ENCODE results near the gene WRAP73.

The WRAP73 gene

DNA sequence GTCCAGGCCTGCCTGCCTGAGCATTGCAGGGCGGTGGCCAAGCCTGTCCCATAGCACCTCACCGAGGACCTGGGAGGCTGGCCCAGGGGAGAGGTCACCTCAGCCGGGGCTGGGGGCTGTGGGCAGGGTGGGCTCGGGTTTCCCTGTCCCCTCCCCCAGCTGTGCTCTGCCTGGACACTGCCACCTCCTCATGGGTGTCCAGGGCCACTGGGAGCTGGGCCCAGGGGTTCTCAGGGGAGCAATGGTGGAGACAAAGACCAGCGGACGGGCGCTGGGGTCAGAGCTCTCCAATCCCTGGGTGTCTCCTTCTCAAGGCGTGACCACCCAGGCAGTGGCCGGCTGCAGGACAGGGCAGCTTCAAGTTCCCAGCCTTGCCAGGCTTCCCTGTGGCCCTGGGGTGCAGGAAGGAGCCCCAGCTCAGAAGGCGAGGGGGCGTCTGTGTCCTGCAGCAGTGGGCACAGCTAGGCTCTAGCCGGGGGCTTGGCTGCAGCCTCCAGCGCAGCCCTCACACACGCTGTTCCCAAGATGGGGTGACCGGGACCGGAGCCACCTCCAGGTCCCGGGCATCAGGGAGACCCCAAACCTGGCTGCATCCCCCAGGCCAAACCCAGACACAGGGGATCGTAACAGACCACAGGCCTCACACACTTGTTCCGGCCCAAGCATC is 31.5 kb upstream of the WRAP73 start:
- DNase-seq, result no peak

DNA sequence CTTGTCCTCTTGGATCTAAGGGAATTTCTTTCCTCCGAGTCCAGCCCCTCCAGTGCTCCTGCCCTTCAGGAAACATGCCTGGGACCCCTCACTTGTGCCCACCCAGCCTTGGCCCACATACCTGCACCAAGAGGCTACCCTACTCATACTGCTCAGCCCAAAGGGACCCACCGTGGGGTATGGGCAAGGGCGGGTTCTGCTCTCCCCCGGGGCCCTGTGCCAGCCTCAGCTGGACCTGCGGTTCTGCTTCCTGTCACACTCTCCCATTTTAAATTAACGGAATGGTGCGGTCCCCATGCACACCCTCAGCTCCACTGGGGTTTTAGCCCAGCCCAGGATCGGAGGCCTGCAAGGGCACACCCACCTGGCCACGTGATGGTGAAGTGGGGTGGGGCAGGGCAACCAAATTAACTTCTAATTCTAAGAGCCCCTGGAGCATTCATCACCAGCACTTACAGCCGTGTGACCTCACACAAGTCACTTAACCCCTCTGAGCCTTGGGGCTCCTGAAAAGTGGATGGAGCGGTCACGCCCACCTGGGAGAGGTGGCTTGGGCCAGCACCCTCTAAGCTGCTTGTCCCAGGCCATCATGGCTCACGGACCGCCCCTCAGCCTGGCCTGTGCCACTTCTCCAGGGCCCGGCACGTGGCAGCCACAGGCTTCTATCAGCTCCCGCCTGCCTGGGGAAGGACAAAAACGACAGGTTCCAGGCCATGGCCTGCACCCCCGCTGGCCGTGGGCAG is 30.8 kb upstream of the WRAP73 start:
- no peak for DNase-seq

DNA sequence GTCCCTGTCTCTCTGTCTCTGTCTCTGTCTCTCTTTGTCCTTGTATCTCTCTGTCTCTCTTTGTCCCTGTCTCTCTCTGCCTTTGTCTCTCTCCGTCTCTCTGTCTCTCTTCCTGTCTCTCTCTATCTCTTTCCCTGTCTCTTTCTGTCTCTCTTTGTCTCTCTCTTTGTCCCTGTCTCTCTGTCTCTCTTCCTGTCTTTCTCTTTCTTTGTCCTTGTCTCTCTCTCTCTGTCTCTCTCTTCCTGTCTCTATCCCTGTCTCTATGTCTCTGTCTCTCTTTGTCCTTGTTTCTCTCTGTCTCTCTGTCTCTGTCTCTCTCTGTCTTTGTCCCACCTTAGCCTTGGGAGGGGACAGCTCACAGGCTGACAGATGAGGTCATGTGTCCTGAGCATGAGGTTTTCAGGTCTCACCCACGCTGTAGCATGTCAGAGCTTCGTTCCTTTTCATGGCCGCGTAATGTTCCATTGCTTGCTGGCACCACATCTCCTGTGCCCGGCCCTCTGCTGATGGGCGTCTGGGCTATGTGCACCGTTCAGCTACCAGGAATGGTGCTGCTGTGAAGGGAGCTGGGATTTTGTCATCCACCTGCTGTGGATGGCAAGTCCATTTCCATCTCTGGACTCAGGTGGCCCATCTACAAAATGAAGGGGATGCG is 30.0 kb upstream of the WRAP73 start:
- DNase-seq, result no peak

DNA sequence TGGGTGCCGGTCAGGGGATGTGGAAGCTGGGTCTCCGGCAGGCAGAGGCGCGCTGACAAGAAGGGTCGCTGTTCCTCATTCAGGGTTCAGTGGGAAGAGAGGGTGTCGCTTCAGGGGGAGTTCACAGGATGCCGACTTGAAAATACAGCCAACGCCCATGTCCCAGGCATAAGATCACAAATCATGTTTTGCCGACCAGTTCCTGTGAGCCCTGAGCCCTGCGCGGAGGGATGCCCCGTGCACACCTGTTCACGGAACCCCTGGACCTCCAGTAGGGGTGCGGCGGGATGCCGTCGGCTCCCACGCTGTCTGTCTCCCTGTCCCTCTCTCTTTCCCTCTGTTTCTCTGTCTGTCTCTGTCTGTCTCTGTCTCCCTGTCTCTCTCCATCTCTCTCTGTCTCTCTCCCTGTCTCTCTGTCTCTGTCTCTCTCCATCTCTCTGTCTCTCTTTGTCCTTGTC is 29.2 kb upstream of the WRAP73 start:
- DNase-seq, result no peak

DNA sequence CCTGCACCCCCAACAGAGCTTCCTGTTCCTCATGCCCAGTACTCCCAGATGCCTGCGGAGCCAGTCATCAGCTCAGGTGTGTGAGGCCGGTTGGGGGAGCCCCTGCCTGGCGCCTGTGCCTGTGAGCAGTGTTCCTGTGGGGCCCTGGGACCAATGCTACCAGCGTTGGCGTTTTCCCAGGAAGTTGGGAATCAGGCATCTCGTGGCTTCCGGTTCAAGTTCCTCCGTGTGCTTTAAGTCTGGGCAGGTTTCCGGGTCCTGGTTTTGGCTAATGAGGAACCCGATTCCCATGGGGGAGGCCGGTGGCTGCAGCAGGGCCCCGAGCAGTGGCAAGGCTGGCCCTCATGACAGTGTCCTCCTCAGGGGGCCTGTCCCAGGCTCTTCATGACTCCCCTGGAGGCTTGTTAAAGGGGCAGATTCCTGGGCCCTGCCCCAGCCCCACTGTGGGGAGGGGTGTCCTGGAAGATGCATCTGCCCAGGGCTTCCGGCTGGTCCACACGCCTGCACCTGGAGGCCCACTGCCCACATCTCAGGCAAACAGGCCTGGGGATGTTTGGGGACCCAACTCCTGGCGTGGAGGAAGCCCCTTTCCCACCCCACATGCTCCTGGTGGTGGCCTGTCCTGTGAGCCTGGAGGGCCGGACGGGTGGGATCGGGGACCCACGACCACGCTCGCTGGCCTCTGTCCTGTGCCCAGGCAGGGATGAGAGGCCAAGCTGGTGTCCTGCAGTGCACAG is 28.6 kb upstream of the WRAP73 start:
- no peak for DNase-seq

DNA sequence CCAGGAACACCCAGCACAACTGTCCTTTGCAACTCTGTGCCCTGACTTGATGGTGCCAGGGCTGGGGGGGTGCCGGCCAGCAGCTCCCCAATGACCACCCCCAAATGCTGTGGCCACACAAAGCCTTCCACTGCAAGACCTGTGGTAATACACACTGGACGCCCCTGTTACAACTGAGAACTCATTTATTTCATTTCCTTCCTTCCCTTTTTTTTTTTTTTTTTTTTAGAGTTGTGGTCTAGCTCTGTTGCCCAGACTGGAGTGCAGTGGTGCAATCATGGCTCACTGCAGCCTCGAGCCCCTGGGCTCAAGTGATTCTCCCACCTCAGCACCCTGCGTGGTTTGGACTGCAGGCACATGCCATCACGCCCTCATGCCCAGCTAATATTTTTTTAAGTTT is 27.6 kb upstream of the WRAP73 start:
- no peak for DNase-seq

DNA sequence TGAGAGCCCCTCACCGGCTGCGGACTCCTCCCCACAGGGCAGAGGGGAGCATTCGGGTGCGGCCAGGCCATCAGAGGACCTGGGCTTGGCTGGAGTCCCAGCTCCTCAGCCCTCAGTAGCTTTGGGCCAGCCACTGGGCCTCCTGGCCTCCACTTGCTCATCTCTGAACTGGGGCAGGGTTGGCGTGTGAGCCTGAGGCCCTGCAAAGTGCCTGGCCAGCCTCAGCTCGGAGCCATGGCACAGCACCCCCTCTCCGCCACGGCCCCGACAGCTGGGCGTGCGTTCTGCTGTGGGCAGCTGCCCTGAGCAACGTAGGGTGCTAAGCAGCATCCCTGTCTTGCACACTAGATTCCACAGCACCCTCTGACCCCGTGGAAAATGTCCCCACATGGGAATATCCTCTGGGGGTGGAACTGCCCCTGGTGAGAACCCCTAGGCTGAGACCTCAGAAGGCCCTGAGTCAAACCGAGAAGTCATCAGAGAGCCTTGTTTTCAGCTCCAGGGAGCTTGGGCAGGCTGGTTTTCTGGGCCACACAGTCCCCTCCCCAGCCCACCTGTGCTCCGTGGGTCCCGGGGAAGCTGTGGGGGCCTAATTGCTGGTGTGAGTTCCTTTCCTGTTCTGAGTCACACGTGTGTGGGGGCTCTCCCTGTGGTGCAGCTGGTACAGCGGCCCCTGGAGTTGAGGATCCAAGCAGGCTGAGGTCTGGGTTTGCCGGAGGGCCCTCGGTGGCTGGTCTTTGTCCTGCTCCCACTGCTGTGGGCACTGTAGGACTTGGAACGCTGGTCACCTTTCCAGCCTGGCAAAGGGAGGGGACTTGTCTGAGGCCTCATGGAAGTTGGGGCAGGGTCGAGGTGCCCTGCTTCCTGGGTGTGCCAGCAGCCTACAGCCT is 26.9 kb upstream of the WRAP73 start:
- DNase-seq, result no peak

DNA sequence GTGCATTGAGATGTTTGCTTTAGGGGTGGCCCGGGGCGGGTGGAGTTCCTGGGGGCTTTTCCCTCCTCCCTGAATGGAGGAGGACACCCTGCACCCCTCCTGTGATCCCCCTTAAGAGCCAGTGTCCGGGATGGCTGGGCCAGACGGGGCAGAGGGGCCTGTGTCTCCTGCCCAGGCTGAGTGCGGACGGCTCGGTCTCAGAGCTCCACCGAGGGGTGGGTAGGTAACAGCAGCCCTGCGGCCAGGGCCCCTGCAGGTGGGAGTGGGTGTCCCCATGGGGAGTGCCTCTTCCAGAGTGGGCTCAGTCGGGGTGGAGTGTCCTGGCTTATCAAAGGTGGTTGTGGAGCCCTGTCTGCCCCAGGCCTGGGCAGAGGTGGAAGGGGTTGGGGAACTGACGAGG is 25.5 kb upstream of the WRAP73 start:
- no peak for DNase-seq

DNA sequence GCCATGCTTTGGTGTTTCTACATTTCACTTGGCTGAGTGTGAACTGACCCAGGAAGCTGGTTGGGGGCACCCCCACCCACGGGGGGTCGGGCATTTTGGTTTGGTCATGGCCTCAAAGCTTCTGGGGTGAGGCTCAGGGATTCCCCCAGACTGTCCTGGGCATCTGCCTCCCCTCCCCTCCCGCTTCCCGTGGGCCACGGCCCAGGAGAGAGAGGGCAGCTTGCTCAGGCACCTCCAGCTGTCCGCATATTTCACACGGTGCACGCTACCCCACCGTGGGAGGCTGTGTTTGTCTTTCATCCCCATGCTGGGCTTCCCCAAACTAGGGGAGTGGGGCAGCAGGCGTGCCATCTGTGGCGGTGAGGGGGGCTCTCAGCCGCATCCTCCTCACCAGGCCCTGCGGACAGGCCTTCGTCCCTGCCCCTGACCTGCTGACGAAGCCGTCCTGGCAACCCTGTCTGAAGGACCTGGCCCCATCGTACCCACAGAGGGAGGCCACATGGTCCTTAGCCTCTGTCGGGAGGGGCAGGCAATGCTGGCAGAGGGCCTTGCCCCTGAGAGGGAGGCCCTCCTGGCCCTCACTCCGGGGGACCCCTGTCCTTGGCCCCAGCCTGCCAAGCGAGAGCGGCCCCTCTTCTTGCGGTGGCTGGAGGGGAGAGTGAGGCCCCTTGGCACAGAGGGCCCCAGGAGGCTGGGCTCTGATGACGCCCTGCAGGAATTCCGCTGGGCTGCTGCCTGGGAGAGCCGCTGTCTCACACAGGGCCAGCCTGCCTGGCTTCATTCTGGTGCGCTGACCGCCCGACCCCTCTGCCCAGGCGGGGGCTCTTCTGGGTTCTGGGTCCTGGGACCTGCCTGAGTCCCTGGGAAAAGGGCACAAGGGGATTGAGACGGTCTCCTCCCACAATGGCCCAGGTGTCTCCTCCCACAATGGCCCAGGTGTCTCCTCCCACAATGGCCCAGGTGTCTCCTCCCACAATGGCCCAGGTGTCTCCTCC is 24.5 kb upstream of the WRAP73 start:
- no peak for DNase-seq

DNA sequence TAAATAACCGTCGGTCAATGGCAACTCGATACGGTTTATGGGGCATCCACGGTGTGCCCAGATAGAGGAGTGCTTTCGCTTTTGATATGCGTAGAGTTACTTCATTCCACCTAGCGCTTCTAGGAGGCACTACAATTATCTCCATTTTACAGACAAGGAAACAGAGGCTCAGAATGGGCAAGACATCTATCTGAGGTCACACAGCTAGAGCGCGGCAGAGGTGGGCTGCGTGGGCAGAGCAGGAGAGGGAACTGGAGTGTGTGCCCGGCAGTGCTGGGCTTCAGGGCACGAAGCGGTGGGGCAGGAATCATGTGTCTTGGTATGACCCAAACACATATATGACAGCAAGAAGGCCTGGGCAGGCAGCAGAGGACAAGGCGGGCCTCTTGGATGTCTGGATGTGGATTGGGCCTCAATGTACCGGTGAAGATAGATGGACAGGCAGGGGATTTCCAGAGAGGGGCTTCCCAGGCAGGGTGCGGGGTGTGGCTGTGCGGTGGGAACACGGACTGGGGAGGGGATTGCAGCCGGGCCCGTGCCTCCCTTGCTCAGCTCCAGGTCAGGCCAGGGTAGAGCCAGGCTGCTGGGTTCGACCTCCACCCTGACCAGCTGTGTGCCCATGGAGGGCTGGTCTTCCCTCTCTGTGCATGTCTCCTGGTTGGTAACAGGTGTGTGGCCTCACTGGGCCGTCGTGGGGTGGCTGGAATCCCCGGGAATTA is 23.6 kb upstream of the WRAP73 start:
- no peak for DNase-seq

DNA sequence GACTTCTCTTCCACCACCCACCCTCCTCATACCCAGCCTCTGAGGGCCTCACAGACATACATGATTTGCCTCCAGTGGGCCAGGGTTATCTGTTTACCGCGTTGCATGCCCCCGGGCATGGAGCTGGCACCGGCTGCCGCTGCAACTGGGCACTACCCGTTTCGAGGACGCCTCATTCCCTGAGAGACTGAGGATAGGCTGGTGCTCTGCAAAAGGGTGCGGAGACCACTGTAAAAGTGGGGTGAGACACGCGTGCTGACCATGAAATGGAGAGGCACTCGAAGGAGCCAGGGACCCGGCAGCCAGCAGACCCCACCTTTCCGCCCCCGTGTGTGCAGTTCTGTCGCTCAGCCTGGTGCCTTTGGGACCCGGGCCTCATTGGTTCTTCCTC is 23.1 kb upstream of the WRAP73 start:
- DNase-seq, result no peak

DNA sequence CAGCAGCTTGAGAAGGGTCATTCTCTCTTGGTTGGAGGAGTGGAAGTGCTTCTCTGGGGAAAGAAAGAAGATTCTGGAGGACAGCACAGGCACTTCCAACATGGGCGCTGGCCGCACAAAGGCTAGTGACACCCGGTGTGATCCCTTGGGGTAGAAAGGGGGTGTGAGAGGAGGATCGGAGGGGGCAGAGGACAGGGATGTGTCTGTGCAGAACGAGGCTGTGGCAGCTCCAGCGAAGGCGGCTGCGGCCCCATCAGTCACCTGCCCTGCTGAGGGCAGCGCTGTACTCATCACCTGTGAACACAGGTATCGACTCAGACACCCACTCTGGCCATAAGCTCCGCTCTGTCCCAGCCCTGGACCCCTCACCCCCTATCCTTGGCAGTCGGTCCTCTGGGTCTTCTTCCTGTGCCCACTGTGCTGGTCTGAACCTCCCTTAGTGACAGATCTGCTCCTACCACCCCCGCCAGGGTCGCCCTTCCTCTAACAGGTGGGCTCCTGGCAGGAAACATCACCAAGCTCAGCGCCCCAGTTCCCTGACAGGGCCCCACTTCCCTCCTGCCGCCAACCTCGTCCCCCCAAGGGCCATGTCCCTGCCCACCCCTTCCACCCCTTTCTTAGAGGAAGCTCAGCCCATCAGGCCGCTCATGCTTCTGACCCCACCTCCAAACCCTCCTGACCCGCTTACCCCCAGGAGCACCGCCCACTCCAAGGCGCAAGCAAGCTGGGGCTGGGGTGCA is 22.5 kb upstream of the WRAP73 start:
- no peak for DNase-seq

DNA sequence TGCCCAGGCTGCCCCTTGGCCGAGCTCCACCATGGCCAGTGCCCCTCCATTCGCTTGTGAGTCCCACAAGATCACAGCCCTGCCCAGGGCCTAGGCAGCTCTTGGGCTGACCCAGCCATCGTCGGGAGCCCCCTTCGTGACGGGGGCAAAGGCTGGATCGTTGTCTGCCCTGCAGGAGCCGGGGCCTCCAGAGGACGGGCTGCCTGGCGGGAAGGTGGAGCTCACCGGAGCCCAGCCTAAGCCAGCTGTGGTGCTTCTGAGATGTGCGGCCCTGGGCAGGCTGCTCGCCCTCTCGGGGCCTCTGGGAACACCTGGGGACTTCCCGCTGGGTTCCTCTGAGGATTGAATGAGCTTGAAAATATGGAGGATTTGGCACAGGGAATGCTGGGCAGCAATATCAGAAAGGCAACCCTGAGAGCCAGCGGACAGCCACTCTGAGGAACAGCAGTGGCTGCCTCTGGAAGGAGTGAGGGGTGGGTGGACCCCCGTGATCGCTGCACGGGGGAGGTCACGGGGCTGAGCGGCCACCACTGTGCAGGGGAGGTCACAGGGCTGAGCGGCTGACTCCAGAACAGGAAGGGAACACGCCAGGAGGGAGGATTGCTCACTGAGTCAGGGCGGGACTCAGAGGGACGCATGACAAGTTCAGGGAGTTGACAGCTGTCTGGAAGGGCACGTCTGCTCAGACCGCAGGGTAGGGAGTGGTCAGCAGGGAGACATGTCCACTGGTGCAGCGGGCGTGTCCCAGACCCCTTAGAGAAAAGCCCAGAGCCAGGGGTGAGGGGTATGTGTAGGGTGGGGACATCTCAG is 21.7 kb upstream of the WRAP73 start:
- no peak for DNase-seq

DNA sequence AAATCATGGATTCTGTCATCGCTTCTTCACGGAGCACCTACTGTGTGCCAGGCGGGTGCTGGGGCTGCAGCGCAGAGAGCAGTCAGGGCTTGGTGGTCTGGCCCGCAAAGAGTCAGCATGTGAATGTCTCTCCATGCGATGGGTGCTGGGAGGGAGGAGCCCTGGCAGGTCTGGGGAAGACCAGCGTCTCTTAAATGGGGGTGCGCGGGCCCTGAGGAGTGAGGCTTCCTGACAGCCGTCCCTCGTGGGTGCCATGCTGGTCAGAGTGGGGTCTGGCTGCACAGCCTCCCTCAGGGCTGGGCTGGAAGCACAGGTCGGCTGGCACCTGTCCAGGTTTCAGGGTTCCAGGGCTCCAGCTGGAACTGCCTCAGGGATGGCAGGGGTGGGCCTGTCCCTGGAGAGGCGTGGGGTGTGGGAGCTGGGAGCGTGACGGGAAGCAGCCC is 20.9 kb upstream of the WRAP73 start:
- no peak for DNase-seq

DNA sequence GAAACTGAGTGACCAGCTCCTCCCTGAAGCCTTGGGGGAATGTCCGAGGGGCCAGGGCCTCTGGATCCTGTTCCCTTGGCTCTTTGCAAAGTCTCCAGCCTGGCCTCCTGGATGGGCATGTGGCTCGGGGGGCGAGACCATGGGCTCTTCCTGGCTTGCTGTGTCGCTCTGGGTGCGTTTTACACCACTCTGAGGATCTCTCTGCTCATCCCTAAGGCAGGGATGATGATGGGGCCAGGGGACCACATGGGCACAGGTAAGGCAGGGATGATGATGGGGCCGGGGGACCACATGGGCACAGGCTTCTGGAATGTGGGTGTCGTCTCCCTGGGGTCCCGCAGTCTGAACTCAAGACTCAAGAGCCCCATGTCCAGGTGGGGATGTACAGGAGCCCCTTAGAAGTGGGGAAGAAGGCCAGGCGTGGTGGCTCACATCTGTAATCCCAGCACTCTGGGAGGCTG is 20.1 kb upstream of the WRAP73 start:
- DNase-seq, result no peak

DNA sequence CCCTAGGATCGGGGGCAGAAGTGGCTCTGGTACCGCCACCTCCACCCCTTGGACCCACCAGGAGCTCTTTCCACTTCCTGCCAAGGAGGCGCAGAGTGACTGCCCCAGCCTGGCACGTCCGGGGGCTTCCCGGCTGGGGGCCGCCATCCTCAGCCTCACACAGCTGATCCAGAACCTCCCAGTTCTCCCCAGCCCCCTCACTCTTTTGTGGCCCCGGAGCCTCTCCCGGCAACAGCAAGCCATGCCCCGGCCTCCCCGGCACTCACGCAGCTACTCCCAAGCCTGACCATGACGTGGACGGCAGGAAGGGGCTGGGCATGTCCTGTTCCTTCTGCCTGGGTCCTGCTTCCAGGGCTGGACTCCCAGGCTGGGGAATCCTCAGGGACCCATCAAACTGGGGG is 19.5 kb upstream of the WRAP73 start:
- DNase-seq, result no peak

DNA sequence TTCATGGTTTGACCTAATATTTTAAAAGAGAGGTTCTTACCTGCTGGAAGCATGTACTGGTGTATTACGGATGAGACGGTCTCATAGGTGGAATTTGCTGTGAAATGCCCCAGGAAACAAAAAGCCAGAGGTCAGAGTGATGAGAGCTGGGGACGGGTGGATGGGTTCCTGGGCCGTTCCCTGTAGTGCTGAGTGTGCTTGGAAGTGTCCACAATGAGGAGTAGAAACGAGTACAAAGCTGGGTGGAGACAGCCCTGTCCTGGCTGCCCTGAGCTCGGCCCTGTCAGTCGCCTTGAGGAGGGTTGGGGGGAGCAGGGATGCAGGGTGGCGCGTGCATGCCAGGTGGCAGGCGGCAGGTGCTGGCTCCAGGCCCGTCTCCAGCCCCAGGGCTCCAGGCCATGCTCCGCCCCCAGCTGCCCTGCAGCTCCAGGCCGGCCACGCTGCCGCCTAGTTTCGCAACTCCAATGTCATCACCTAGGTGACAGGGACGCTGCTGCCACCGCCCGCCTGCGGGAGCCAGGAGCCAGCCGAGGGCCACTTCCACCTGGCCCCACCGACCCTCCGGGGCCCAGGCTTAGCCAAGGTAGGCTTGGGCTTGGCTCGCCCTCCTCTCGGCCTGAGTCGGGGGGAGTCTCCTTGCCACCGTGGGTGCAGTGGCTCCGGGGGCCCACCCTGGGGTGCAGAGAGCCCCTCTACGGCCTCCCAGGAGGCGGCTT is 18.8 kb upstream of the WRAP73 start:
- no peak for DNase-seq

DNA sequence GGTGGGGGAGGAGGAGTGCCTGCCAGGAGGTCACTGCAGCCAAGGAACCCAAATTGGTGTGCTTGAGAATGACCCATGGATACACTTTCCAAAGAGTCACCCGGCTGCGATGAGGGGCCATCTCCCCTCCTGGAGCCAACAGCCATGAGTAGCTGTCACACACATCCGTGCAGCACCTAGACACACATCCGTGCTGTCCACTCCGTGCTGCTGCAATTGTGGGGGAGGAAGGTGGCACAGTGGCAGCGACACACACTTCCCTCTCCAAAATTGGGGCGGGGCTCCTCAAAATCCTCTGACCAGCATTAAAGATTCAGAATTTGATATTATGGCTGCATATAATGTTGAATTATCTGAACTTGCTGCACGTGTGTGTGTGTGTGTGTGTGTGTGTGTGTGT is 18.2 kb upstream of the WRAP73 start:
- DNase-seq, result no peak

Data from stimulated activated CD4-positive, alpha-beta T cell treated with anti-CD3 and anti-CD28 coated beads, Interleukin-1b, Interleukin-23, amount 100 ng/mL, for 48 hours (primary cell).